Fibroblast of pulmonary artery (primary cell): ENCODE measurements around the gene EXOC6B.

Source experiments
- DNase-seq: peaks from one replicate; pipeline ENCODE4 v3.0.0-alpha.2; 2010; ENCODE audit warnings: low read depth
- H3K4me3 ChIP-seq: replicated peaks from 2 replicates; pipeline ENCODE4 v1.5.1; 2011; ENCODE audit warnings: low read depth, mild to moderate bottlenecking, control low read depth, low read length, moderate library complexity
- CTCF ChIP-seq: IDR thresholded peaks from 2 replicates; pipeline ENCODE4 v1.5.1; 2011; ENCODE audit warnings: mild to moderate bottlenecking, control low read depth, low read length, inconsistent platforms; ENCODE audit errors: missing control alignments

The EXOC6B gene

GRCh38 chr2:72347081-72347480, 478.8 kb downstream of the EXOC6B start:
- no peak overlapping the region for H3K4me3 ChIP-seq
- no peak for TF ChIP-seq CTCF
- DNase-seq = no peak

- no peak for DNase-seq
- TF ChIP-seq CTCF = no peak
- no peak overlapping the region for H3K4me3 ChIP-seq
These were observed 484.2 kb downstream of the EXOC6B start for GRCh38 chr2:72341639-72342038.

GRCh38 chr2:72340665-72341064, 485.2 kb downstream of the EXOC6B start:
- H3K4me3 ChIP-seq = no peak overlapping the region
- DNase-seq = no peak
- no peak for TF ChIP-seq CTCF

GRCh38 chr2:72338076-72338475, 487.8 kb downstream of the EXOC6B start:
- no peak for TF ChIP-seq CTCF
- no peak overlapping the region for H3K4me3 ChIP-seq
- DNase-seq = no peak

GRCh38 chr2:72332720-72333119, 493.1 kb downstream of the EXOC6B start:
- no peak for DNase-seq
- no peak overlapping the region for H3K4me3 ChIP-seq
- TF ChIP-seq CTCF = no peak

GRCh38 chr2:72330652-72331051, 495.2 kb downstream of the EXOC6B start:
- DNase-seq = no peak
- no peak for TF ChIP-seq CTCF
- H3K4me3 ChIP-seq = no peak overlapping the region

- H3K4me3 ChIP-seq = no peak overlapping the region
- peak; percentile 26 for DNase-seq
- TF ChIP-seq CTCF = no peak
These were observed 499.1 kb downstream of the EXOC6B start for GRCh38 chr2:72326759-72327158.
